GM21390 (cell line): ENCODE data around the gene AGPAT3.

Experiments used
- ATAC-seq: cut with Tn5 transposase; IDR thresholded peaks from one replicate; pipeline ENCODE4 v1.9.1; 2021; ENCODE audit not compliant: unreplicated experiment

Gene AGPAT3

DNA sequence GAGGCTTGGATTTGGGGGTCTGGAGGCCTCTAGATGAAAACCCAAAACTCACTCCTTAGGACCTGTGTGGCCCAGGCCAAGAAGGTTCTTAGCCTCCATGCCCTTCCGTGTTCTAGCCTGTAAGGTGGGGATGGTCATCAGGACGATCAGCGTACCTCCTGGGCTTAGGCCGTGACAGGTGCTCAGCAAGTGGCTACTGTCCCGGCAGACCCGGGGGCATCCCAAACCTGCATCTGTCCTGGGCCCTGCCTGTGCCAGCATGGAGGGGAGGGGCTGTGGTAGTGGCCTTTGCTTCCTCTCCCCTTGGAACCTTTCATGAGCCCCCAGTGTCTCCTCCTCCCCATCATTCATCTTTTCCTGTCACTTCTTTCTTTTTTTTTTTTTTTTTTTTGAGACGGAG is 124.4 kb downstream of the AGPAT3 start:
- no peak for ATAC-seq

DNA sequence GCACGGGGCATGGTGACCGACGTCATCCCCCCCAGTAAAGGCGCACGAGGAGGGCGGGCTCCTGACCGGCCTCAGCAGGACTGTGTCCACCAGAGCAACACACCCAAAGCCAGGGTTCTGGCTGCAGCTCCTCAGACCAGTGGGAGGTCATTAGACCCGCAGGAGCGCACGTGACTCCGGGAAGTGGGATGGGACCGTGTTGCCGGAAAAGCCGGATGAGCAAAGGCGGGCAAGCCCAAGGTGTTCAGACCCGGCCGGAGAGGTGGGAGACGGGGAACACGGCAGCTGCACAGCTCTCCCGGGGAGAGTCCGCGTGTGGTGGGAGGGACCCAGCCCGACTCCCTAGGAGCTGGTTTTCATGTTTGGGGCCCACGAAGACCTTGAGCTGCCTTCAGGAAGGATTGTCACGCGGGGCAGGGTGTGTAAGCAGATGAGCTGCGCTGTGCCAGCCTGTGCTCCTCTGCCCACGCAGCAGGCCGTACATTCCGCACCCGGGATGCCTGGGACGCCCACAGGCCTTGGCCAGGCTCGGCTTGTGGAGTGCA is 126.5 kb downstream of the AGPAT3 start:
- ATAC-seq: no peak

DNA sequence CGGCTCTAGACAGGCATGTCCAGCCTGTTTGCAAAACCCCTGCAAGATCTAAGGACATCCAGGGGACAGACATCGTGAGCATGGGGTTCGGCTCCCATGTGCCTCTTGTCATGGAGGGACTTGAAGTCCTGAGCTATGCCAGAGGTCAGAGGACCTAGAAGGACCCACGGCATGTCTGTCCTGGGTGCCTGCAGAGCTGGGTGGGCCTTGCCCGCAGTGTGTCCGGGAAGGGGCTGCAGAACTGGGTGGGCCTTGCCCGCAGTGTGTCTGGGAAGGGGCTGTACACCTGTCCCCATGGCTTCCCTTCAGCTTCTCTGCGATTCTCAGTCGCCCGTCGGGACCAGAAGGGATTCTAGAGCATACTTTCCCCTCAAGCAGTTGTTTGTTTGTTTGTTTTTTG is 127.1 kb downstream of the AGPAT3 start:
- ATAC-seq: no peak

DNA sequence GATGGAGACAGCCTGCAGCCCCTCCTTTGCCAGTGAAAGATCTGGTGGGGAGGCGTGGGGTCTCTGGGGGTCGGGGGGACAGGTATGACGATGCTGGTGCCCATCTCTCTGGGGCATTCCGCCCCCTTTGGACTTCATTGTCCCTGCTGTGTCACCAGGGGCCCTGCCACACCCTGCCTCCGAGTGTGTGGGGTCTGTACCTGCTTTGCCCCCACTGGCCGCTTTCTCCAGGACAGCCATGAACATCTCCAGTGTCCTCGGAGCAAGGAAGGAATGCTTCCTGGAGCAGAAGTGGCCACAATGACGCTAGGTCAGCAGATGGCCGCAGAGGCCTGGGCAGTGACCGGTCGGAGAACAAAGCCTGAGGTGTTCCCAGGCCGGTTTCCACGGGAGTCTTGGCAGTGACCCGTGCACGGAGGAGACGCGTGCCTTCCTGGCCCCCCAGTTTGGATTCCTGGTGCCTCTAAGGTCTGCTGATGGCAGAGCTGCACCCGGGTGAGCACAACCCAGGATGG is 128.5 kb downstream of the AGPAT3 start:
- ATAC-seq: no peak

DNA sequence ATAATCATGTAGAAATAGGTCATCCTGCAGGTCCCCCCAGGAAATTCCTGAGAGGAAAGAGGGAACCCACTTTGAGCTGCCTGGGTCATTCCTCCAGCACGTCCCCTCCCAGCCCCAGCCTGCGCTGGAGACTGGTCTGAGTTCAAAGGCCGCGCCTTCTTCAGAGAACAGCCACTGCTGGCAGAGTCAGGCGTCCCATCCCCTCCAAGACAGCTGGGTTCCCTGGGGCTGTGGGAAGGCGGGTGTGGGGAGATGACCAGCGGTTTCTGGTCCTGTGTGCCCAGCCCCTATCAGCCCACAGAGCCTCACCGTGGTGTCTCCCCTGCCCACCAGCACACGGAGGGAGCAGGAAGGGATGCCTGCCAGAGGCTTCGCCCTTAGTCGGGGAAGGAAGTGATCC is 129.1 kb downstream of the AGPAT3 start:
- ATAC-seq: no peak

DNA sequence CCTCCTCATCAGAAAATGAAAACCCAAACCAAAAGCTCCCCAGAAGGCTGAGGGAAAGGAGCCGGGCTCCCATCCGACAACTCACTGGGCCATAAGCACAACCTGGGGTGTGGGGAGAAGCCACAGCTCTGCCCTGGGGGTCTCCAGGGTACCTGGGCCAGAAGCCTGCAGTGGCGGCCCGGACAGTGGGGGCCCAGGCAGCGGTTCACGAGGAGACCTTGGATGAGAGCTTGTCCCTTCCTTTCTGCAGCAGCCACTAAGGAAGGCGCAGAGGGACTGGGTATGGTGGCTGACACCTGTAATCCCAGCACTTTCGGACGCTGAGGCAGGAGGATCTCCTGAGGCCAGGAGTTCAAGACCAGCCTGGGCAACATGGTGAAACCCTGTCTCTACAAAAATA is 129.6 kb downstream of the AGPAT3 start:
- ATAC-seq: no peak

DNA sequence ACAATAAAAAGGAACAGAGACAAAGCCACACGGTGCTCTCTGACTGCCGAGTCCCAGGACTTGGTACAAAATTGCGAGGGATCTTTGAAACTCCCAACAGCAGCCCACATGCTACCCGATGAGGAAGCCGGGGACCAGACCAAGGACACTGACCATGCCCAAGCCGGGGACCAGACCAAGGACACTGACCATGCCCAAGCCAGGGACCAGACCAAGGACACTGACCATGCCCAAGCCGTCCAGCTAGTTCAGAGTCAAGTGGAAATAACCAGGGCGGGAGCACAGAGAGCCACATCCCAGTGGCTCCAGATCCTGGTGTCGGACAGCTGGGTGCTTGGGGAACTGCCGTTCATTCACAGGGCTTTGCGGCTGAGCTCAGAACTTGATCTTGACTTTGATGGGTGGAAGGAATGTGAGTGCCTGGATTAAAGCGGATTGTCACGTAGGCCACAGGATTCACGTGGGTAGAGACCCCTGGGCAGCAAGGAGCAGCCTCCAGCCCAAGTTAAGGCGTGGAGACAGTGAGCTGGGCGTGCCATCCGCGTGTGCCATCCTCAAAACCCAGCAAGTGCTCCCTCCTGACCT is 130.6 kb downstream of the AGPAT3 start:
- ATAC-seq: no peak

DNA sequence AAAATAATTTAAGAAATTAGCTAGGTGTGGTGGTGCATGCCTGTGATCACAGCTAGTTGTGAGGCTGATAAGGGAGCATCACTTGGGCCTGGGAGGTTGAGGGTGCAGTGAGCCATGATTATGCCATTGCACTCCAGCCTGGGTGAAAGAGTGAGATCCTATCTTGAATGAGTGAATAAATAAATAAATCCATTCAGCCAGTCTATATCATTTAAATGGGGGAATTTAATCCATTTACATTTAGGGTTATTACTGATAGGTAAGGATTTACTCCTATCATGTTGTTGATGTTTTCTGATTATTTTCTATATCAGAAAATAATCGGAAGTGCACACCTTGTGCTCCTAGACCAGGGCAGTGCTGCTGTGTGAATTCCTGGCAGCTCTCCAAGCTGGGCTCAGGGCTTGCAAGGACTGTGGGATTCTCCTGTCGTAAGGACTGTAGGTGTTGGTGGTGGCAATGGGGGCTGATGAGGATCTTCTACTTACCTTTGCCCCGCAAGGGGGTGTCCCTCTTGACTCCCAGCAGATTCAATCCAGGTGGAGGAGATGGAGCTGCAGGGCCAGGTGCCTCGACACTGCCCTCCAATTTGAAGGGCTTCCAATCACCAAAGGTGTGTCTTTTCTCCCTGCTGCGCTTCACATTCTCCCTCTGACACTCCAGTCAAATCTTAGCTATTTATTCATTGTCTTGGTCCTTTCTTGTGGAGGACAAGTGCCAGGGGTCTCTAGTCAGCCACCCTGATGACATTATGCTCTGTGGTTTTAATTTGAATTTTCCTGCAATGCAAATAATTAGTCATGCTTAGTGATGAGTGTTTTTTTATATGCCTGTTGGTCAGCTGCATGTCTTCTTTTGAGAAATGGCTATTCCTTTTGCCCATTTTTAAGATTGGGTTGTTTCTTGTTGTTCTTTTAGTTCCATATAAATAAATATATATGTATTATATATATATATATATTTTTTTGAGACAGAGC is 133.0 kb downstream of the AGPAT3 start:
- ATAC-seq: no peak

DNA sequence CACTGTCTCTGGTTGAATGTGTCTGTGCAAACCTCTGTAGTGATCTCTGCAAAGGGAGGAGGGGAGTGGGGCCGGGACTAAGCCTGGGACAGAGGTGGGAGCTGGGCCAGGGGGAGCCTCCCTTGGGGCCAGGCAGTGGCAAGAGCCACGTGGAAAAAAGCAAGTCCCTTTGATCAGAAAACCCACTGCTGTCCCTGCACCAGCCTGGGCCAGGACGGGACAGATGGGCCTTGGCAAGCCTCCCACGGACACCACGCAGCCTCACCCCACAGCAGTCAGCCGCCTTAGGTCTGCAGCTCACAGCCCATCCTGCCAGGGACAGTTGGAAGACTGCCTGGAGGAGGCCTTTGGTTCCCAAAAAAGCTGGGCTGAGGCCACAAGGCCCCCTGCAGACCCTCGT is 135.3 kb downstream of the AGPAT3 start:
- ATAC-seq: no peak

DNA sequence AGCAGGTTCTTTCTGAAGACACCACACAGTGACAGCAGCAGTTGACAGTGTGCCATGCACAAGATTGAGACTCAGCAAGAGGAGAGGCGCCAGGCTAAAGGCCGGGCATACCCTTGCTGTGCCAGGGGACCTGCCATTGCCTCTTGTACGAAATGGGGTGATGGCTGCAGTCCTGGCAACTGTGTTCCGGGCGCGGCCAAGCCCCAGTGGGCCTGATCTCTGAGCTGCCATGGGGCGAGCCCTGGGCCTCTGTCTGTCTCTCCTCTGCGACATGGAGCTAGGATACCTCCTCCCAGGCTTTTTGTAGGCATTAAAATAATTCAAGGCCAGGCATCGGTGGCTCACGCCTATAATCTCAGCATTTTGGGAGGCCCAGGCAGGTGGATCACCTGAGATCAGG is 137.5 kb downstream of the AGPAT3 start:
- ATAC-seq: no peak

DNA sequence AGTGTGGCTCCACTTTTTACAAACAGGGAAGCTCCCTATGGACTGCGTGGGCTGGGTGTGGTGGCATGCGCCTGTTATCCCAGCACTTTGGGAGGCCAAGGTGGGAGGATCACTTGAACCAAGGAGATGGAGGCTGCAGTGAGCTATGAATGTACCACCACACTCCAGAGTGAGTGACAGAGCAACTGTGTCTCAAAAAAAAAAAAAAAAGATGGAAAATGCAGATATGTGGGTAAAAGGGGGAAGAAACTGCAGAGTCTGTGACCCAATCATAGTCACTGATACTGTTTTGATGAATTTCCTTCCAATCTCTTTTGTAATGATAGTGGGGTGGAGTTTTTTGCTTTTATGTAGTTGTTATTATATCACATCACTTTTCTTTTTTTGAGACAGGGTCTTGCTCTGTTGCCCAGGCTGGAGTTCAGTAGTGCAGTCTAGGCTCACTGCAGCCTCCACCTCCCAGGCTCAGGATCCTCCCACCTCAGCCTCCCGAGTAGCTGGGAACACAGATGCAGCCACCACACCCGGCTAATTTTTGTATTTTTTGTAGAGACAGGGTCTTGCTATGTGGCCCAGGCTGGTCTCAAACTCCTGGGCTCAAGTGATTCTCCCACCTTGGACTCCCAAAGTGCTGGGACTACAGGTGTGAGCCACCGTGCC is 138.4 kb downstream of the AGPAT3 start:
- no peak for ATAC-seq

DNA sequence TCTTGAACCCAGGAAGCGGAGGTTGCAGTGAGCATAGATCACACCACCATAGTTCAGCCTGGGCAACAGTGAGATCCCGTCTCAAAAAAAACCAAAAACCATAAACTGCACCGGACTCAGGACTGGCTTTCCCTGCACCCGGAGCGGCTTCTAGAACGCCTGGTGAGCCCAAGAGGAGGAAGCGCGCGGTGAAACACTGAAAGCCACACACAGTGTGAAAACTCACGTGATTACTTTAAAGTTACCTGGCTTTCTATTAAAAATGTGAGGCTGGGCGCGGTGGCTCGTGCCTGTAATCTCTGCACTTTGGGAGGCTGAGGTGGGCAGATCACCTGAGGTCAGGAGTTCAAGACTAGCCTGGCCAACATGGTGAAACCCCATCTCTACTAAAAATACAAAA is 140.0 kb downstream of the AGPAT3 start:
- no peak for ATAC-seq

DNA sequence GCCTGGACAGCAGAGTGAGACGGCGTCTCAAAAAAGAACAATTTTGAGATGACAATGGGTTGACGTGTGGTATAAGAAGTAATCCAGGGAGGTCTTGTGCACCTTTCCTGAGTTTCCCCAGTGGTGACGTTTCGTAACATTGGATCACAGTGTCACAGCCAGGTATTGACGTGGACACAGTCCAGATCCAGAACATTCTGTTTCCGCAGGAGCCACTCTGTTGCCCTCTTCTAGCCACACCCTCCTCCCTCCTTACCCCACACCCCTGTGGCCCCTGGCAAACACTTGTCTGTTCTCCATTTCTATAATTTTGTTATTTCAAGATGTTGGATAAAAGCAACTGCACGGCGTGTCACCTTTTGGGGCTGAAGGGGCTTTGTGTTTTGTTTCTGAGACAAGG is 140.6 kb downstream of the AGPAT3 start:
- ATAC-seq: no peak

DNA sequence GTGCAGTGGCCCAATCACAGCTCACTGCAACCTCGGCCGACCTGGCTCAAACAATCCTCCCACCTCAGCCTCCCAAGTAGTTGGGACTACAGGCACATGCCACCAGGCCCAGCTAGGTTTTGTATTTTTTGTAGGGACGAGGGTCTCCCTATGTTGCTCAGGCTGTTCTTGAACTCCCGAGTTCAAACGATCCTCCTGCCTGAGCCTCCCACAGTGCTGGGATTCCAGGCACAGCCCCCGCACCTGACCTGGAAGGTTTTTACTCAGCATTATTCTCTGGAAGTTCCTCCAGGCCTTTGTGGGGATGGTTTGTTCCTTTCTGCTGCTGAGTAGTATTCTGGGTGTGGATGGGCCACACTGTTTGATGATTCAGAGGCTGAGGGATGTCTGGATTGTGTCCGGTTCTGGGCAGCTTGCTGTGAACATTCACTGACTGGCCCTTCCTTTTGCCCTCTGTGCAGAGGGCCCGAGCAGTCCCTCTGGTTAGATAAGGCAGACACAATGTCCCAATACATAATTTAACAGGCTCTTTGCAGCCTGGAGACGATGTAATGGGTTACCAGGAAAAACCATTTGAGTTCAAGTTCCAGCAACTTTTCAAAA is 141.1 kb downstream of the AGPAT3 start:
- ATAC-seq: no peak

DNA sequence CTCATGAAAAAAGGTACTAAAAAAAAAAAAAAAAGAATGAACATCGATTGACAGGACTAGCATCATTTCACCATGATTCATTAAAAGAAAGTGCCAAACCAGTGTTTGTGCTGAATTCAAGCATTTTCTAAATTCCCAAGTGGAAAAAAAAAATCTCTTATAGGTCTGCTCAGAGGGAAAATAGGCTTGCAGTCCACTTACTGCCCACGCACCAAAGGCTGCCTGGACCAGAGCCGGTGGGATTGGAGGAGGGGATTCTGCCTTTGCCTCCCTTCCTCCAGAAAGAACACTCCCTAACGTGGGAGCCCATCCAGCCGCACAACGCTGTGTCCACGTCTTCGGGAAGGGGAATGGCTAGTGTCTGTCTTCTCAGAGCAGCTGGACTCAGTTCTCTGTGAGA is 141.6 kb downstream of the AGPAT3 start:
- no peak for ATAC-seq

DNA sequence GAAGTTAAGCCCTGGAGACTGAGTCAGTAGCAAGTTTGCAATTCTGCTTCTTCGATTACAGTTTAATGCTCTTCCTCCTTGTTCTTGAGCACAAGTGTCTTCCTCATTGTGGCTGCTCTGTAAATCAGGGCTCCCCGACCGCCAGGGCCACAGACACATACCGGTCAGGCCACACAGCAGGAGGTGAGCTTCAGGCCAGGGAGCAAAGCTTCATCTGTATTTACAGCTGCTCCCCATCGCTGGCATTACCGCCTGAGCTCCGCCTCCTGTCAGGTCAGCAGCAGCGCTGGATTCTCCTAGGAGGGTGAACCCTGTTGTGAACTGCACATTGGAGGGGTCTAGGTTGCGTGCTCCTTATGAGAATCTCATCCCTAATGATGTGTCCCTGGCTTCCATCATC is 145.4 kb downstream of the AGPAT3 start:
- no peak for ATAC-seq

DNA sequence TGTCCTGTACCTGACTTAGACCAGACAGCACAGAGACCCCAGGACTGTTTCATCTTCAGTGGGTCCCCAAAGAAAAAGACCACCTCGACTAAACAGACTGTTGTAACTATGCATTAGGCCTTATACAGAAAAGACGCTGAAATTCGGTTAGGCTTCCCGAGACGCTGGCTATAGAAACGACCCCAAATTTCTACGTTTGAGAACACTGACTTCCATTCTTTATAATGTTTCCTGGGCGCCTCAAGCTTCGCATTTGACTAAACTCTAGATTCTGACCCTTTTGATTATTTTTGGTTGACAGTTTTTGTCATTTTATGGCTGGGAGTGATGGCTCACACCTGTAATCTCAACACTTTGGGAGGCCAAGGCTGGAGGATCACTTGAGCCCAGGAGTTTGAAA is 146.1 kb downstream of the AGPAT3 start:
- no peak for ATAC-seq

DNA sequence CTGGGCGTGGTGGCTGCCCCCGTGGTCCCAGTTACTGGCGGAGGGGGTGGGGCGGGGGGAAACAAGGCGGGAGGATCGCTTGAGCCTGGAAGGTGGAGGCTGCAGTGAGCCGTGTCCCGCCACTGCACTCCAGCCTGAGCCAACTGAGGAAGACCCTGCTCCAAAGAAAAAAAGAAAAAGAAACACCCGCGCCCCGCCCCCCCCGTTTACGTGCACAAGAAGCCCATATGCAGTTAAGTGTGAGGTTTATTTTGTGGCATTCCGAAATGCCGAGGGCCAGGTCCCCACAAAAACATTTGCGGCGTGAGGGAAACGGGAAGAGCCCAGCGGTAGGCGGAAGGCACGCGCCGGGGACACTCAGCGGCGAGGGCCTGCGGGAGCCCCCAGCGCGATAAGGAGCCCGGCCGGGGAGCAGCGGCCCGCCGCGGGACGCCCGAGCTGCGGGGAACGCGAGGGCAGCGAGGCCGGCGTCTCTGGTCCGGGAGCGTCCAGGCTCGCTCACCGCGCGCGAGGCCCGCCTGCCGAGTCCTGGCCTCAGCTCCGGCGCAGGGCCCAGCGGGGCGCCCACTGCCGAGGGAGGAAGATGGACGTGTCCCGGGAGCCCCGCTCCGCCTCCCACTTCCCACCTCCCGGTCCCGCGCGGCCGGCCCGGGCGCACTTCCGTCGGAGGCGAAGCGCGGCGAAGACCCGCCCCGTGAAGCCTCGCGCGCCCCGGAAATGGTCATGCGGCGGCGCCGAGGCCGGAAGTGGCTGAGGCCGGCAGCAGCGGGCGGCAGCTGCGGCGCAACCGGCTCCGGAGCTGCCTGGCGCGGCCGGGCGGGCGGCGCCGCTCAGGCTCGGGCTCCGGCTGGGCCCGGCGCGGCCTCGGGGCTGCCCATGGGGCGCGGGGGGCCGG is 146.8 kb downstream of the AGPAT3 start, which contains the start of gene TRAPPC10:
TSS of gene TRAPPC10 (plus strand) at position 731 of the 895 bp plus-strand sequence. CDS start 185 bp downstream, outside the sequence.
- peak; percentile 71 for ATAC-seq

DNA sequence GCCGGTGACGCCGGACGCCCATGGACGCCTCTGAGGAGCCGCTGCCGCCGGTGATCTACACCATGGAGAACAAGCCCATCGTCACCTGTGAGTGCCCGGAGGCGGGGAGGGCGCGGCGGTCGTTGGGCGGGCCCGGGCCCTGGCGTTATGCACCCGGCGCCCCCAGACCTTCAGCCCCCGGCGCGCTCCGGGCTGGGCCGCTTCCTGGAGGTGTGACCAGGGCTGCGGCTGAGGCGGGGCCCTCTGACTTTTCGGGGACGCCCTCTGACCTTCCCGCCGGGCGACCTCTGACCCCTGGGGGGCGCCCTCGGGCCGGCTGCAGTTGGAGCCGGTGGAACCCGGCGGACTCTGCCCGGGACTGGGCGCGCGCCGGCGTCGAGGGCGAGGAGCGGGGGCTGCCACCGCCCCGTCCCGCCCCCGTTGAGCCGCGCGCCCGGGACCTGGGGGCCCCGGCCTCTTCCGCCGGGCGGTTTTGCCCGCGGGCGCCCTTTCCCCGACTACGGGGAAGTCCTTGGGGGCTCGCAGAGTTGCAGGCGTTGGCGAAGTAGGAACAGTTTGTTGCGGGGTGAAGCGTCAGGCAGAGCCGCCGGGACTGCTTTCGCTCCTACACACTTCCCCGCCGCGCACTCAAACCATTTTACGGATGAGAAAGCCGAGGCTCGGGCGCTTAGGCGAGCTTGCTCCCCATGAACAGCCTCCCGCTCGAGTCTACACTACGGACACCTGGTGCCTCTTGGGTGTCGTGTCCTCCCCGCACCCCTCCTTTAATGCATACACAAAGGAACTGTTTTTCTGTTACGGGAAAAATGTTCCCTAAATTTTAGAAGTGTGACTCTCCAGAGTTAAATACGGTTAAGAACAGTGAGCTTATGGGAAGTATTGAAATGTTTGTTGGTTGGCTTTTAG is 147.7 kb downstream of the AGPAT3 start:
- peak; percentile 68 for ATAC-seq
